Measurements from ENCODE around the gene NTN1. TPM values are rescaled to one million over a fixed set of nuclear protein-coding genes. Genes with fewer than 3 reads are reported as not detected.

The NTN1 gene
- total and polyA plus RNA-seq, 2 donors from 2014 or later, result 1.8 TPM

- no peak overlapping the region for H3K27ac ChIP-seq (ENCODE audit: low read depth in 2 of 2, low read length in 2 of 2)
- H3K36me3 ChIP-seq (ENCODE audit: control insufficient read depth in 2 of 3, insufficient read depth in 3 of 3, low read length in 3 of 3), result no peaks in the 10 kb centered on the region
- H3K27me3 ChIP-seq (ENCODE audit: control insufficient read depth, insufficient read depth, low read length), result no peaks in the 10 kb centered on the region
- DNase-seq, result peak in 1 of 5 donors; percentile 61
- H3K9ac ChIP-seq (ENCODE audit: low read length in 3 of 3), result no peak overlapping the region
- no peak for TF ChIP-seq CTCF (IDR thresholded peaks at IDR 0.05; ENCODE audit: borderline replicate concordance, extremely low read depth, insufficient read depth)
- intact Hi-C loops (cut with DNase I), result no loop called here
- peaks cover 0 to 4% (median 3%) of the 10 kb centered on the region in 3 donors for H3K4me1 ChIP-seq (ENCODE audit: control insufficient read depth in 2 of 3, insufficient read depth in 2 of 3, low read depth in 1 of 3, low read length in 3 of 3)
- H3K9me3 ChIP-seq (ENCODE audit: control insufficient read depth in 2 of 3, insufficient read depth in 1 of 3, low read length in 3 of 3), result no peaks in the 10 kb centered on the region
- no peak for FAIRE-seq
- no peak overlapping the region for H3K4me3 ChIP-seq (ENCODE audit: low read length in 3 of 3)
These were observed 213.2 kb downstream of the NTN1 start for GRCh38 chr17:9234389-9234945.

GRCh38 chr17:9235346-9235745 is 214.0 kb downstream of the NTN1 start:
- no peak for FAIRE-seq
- Histone ChIP-seq H3K36me3 (ENCODE audit: control insufficient read depth in 2 of 3, insufficient read depth in 3 of 3, low read length in 3 of 3) (no peaks in the 10 kb centered on the region), H3K27me3 (ENCODE audit: control insufficient read depth, insufficient read depth, low read length) (no peaks in the 10 kb centered on the region), H3K9ac (ENCODE audit: low read length in 3 of 3) (no peak overlapping the region), H3K4me1 (ENCODE audit: control insufficient read depth in 2 of 3, insufficient read depth in 2 of 3, low read depth in 1 of 3, low read length in 3 of 3) (peaks cover 0 to 5% (median 5%) of the 10 kb centered on the region in 3 donors), H3K27ac (ENCODE audit: low read depth in 2 of 2, low read length in 2 of 2) (no peak overlapping the region), H3K9me3 (ENCODE audit: control insufficient read depth in 2 of 3, insufficient read depth in 1 of 3, low read length in 3 of 3) (no peaks in the 10 kb centered on the region), H3K4me3 (ENCODE audit: low read length in 3 of 3) (no peak overlapping the region)
- DNase-seq, result no peak
- intact Hi-C loops (cut with DNase I), result no loop called here
- no peak for TF ChIP-seq CTCF (IDR thresholded peaks at IDR 0.05; ENCODE audit: borderline replicate concordance, extremely low read depth, insufficient read depth)

GRCh38 chr17:9236286-9237052 is 215.2 kb downstream of the NTN1 start:
- no peaks in the 10 kb centered on the region for H3K36me3 ChIP-seq (ENCODE audit: control insufficient read depth in 2 of 3, insufficient read depth in 3 of 3, low read length in 3 of 3)
- no peak for TF ChIP-seq CTCF (IDR thresholded peaks at IDR 0.05; ENCODE audit: borderline replicate concordance, extremely low read depth, insufficient read depth)
- DNase-seq (peak in 1 of 5 donors; percentile 60), FAIRE-seq (no peak)
- H3K9ac ChIP-seq (ENCODE audit: low read length in 3 of 3), result no peak overlapping the region
- intact Hi-C loops (cut with DNase I), result no loop called here
- no peaks in the 10 kb centered on the region for H3K9me3 ChIP-seq (ENCODE audit: control insufficient read depth in 2 of 3, insufficient read depth in 1 of 3, low read length in 3 of 3)
- H3K4me1 ChIP-seq (ENCODE audit: control insufficient read depth in 2 of 3, insufficient read depth in 2 of 3, low read depth in 1 of 3, low read length in 3 of 3), result peaks cover 0 to 7% (median 5%) of the 10 kb centered on the region in 3 donors
- H3K27me3 ChIP-seq (ENCODE audit: control insufficient read depth, insufficient read depth, low read length), result no peaks in the 10 kb centered on the region
- H3K27ac ChIP-seq (ENCODE audit: low read depth in 2 of 2, low read length in 2 of 2), result no peak overlapping the region
- H3K4me3 ChIP-seq (ENCODE audit: low read length in 3 of 3), result no peak overlapping the region
